ENCODE measurements around the gene YJU2. TPM values are rescaled to one million over a fixed set of nuclear protein-coding genes. Genes with fewer than 3 reads are reported as not detected.

YJU2 gene
- total RNA-seq, 6 donors from 2014 or later = 18.8 to 36.6 (median 25.4) TPM

DNA sequence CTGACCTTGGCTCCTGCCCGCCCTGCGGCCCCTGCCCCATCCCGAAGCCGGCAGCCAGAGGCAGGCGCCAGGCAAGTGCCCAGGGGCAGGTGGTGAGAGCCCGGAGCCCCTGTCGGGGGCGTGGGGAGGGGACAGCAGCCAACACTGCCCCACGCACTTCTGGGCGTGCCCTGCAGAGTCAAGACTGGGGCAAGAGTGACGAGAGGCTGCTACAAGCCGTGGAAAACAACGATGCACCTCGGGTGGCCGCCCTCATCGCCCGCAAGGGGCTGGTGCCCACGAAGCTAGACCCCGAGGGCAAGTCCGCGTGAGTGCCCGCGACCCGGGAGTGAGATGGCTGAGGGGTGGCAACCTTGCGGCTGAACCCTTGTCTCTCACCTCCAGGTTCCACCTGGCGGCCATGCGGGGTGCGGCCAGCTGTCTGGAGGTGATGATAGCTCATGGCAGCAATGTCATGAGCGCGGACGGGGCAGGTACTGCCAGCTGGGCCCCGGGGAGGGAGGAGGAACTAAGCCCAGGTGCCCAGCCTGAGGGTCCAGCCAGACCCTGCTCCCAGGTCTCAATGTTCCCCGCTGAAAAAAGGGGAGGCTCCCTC, 47.1 kb upstream of the YJU2 start:
- DNase-seq (no peak), ATAC-seq (ENCODE audit: low FRiP score in 2 of 2) (no peak)
- H3K9me3 ChIP-seq = no peaks in the 10 kb centered on the region
- H3K27ac ChIP-seq = no peak overlapping the region
- 36 to 100% methylated on average over 1 to 7 of the region's 33 CpGs for WGBS, 2 donors
- TF ChIP-seq, protein P1, sequence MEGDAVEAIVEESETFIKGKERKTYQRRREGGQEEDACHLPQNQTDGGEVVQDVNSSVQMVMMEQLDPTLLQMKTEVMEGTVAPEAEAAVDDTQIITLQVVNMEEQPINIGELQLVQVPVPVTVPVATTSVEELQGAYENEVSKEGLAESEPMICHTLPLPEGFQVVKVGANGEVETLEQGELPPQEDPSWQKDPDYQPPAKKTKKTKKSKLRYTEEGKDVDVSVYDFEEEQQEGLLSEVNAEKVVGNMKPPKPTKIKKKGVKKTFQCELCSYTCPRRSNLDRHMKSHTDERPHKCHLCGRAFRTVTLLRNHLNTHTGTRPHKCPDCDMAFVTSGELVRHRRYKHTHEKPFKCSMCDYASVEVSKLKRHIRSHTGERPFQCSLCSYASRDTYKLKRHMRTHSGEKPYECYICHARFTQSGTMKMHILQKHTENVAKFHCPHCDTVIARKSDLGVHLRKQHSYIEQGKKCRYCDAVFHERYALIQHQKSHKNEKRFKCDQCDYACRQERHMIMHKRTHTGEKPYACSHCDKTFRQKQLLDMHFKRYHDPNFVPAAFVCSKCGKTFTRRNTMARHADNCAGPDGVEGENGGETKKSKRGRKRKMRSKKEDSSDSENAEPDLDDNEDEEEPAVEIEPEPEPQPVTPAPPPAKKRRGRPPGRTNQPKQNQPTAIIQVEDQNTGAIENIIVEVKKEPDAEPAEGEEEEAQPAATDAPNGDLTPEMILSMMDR (IDR thresholded peaks at IDR 0.05) = no peak
- no peak for TF ChIP-seq POLR2AphosphoS5 (IDR thresholded peaks at IDR 0.05)
- TF ChIP-seq EP300 (IDR thresholded peaks at IDR 0.05) = no peak
- H3K4me1 ChIP-seq = peaks cover 2 to 14% (median 9%) of the 10 kb centered on the region in 4 donors
- H3K27me3 ChIP-seq = peaks cover 0 to 22% (median 11%) of the 10 kb centered on the region in 4 donors
- H3K36me3 ChIP-seq = no peaks in the 10 kb centered on the region
- no peak overlapping the region for H3K4me3 ChIP-seq

DNA sequence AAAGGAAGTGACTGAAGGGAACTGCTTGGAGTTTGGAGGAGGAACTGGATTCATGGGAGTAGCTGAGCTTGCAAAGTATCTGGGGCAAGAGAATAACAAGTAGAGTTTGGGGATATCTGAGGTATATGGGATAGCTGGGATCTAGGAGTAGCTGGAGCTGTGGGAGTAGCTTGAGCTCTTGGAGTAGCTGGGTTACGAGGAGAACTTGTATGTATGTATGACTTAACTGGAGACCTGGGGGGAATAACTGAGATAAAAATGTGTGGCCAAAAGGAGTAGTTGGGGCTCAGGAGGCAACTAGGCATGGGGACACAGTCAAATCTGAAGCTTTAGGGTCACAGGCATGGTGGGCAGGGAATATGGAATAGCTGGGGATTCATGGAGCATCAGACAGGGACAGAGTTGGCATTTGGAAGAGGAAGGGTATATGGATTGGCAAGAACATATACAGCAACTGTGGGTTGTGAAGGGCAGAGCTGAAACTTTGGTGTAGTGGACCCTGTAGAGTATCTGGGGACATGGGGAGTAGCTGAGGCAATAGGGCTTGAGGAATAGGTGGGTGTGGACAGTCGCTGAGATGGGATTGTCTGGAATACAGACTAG, 45.8 kb upstream of the YJU2 start:
- H3K4me3 ChIP-seq = no peak overlapping the region
- WGBS, 2 donors = 67 to 69% methylated on average over 2 of the region's 2 CpGs
- TF ChIP-seq EP300 (IDR thresholded peaks at IDR 0.05) (no peak), POLR2A (IDR thresholded peaks at IDR 0.05) (no peak), POLR2AphosphoS5 (IDR thresholded peaks at IDR 0.05) (no peak)
- TF ChIP-seq, protein P1 (IDR thresholded peaks at IDR 0.05) = no peak
- no peak overlapping the region for H3K27ac ChIP-seq
- H3K9me3 ChIP-seq = no peaks in the 10 kb centered on the region
- ATAC-seq (ENCODE audit: low FRiP score in 2 of 2) (no peak), DNase-seq (no peak)
- H3K27me3 ChIP-seq = peaks cover 0 to 22% (median 11%) of the 10 kb centered on the region in 4 donors
- peaks cover 3 to 15% (median 9%) of the 10 kb centered on the region in 4 donors for H3K4me1 ChIP-seq
- no peaks in the 10 kb centered on the region for H3K36me3 ChIP-seq

DNA sequence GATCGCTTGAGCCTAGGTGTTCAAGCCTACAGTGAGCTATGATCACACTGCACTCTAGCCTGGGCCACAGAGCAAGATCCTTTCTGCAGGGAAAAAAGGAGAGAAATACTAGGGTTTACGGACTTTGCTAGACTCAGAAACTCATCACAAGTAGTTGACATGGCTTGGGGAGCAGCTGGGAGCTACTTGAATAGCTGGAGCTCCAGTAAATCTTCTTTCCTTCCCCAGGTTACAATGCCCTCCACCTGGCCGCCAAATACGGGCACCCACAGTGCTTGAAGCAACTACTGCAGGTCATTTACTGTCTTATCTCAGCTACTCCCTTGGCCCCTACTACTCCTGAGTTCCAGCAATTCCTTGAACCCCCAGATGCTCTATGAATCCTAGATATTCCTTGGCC, 45.1 kb upstream of the YJU2 start:
- H3K4me1 ChIP-seq = peaks cover 3 to 15% (median 9%) of the 10 kb centered on the region in 4 donors
- H3K27ac ChIP-seq = no peak overlapping the region
- H3K36me3 ChIP-seq = no peaks in the 10 kb centered on the region
- TF ChIP-seq EP300 (IDR thresholded peaks at IDR 0.05) (no peak), POLR2A (IDR thresholded peaks at IDR 0.05) (no peak)
- TF ChIP-seq, protein P1 (IDR thresholded peaks at IDR 0.05) = no peak
- no peak overlapping the region for H3K4me3 ChIP-seq
- no peak for DNase-seq
- WGBS, 2 donors = 84 to 88% methylated on average over 4 of the region's 4 CpGs
- ATAC-seq (ENCODE audit: low FRiP score in 2 of 2) = no peak
- peaks cover 0 to 18% (median 9%) of the 10 kb centered on the region in 4 donors for H3K27me3 ChIP-seq
- no peaks in the 10 kb centered on the region for H3K9me3 ChIP-seq

DNA sequence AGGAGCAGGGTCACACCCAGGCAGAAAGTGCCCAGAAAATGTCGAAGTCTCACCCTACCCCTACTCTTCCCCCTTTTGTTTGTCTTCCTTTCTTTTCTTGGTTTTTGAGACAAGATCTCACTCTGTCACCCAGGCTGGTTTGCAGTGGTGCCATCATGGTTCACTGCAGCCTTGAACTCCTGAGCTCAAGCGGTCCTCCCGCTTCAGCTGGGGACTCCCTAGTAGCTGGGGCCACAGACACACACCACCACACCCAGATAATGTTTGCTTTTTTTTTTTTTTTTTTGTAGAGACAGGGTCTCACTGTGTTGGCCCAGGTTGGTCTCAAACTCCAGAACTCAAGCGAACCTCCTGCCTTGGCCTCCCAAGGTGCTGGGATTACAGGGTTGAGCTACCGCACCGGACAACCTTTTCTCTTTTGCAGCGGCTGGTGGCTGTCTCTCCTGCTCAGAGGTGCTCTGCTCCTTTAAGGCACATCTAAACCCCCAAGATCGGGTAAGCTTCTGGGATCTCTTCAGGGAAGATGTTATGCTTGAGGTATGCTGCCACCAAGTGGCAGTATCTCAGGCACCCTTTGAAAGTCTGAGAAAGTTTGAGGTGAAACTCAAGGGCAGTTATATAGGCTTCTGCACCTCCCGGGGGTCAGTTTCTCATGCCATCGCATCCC, 39.9 kb upstream of the YJU2 start:
- Histone ChIP-seq H3K27me3 (no peaks in the 10 kb centered on the region), H3K36me3 (no peaks in the 10 kb centered on the region), H3K9me3 (no peaks in the 10 kb centered on the region), H3K27ac (no peak overlapping the region), H3K4me3 (no peak overlapping the region), H3K4me1 (peaks cover 2 to 6% (median 4%) of the 10 kb centered on the region in 4 donors)
- TF ChIP-seq EP300 (IDR thresholded peaks at IDR 0.05) = no peak
- no peak for TF ChIP-seq POLR2A (IDR thresholded peaks at IDR 0.05)
- TF ChIP-seq POLR2AphosphoS5 (IDR thresholded peaks at IDR 0.05) = no peak
- TF ChIP-seq, protein P1 (IDR thresholded peaks at IDR 0.05) = no peak
- DNase-seq (no peak), ATAC-seq (ENCODE audit: low FRiP score in 2 of 2) (no peak)
- 89 to 93% methylated on average over 9 of the region's 10 CpGs for WGBS, 2 donors

Measured in upper lobe of left lung (tissue), 6 donors.